DMS153 (cell line): Measurements from ENCODE around the gene TBC1D5.
A peak's percentile ranks its signal among the peaks of the same experiment; 100 is the strongest.
"Not testable (repeated sequence)": the region's sequence is repeated elsewhere in the genome, so short reads cannot be mapped to it uniquely, and the experiment has no call there.

Experiments
- DNase-seq: peaks from one replicate; lab custom pipeline; 2025; lab: John Stamatoyannopoulos, UW

The TBC1D5 gene

GRCh38 chr3:17747890-17748247 is 5.4 kb upstream of the TBC1D5 start:
- no peak for DNase-seq

DNA sequence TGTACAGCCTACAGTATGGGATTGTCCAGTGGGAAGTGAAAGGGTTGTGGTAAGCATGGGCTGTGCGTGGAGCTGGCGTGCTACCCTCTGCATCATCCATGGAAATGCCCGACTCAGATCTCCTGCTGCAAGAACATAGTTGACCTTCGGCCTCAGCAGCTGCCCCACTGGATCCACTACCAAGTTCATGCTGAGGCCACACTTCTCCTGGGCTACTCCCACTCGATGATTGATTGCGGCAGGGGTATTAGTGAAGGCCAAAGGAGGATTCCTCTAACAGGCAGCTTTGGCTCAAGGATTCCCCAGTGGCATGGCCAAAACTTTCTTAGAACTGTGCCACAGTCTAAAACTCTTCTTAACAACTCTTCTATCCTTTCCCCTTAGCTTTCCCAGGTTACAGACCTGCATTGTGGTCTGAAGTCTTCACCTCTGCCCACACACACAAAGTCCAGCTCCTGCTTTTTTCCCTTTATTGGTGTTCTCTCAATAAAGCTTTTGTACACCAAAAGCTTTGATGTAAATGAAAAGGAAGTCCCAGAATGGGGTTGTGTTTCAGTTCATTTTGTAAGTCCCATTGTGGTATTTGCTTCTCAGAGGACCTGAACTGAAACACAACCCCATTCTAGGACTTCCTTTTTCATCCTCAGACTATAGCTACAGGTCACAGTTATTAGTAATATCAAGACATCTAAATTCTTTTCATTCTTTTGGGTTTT is 4.9 kb upstream of the TBC1D5 start:
- no peak for DNase-seq

DNA sequence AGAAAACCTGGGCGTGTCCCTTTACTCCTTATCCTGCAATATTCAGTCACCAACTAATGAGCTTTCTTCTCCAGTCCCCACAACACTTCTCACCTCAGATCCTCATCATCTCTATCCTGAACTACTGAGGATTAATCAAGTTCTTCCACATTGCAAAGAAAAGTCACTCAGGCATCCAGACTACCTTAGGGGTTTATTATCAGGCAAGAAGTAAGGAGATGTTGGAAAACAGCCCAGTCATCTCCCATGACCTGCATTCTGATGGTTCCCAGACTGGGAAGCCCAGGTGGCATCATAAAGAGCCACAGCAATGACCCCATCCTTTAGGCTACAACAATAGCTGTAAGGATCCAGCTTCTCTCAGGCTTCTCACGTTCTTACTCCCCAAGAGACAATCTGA is 3.5 kb upstream of the TBC1D5 start:
- no peak for DNase-seq

DNA sequence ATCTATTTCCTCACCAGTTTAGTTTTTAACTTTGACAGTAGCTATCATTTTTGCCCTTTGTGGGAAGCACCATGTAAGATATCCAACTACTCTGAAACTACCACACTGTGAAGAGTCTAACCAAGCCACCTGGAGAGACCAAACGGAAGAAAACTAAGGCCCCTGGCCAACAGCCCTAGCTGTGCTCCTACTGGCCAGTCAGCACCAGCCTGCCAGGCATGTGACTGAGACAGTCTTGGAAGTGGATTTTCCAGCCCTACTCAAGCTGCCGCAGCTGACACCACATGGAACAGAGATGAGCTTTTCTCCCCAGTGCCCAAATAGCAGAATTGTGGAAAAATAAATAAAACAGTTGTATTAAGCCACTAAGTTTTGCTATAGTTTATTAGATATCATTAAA is 2.9 kb upstream of the TBC1D5 start:
- no peak for DNase-seq

DNA sequence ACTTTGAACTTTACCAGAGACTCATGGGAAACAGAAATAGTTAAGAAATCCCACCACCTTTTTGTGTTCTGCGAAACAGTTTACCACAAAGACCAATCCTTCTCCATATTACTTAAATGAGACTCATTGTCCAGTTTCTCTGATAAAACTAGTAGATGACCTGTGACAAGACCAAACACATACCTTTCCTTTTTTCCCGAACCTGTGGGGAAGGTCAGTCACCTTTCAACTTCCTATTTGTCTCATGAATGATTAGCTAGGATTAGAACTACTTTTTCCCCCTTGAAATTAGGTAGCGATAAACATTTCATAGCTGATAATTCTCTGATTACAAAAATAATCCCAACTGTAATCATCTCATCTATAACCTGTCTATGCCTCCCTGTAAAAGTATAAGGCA is 2.3 kb upstream of the TBC1D5 start:
- DNase-seq: no peak

- no peak for DNase-seq
Measured at GRCh38 chr3:17743658-17743995, 1.2 kb upstream of the TBC1D5 start.

DNA sequence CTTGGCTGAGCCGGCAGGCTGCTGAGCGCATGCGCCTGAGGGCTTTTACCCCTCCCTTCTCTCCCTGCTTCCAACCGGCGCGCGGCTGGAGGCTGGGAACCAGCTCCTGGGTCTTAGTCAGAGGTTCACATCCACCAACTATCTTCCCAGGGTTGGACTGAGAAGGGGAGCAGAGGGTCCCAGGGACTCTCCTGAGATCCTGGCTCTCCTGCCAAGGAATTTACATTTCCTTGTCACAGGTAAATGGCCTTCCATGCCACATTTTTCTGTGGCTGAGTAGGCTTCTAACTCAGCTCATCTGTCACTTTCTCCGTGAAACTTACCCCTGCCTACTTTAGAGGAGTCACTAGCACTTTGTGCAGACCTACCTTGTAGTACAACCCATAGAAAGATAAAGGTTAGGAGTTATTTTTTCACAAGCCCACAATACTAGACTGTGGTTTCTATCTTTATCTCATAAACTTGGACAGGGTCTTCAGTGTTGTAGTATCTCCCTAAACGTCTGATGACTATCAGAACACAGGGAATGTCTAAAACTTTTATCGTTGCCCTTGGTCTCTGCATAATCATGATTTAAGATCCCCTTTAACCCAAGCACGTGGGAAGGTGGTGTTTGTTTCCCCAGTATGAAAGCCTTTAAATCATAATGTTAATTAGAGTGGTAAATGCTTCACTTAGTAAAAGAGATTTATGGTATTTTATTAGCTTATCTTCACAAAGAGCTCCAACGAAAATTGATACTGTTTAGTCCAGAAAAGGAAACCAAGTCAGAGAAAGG is 638 bp upstream of the TBC1D5 start:
- DNase-seq: no peak

DNA sequence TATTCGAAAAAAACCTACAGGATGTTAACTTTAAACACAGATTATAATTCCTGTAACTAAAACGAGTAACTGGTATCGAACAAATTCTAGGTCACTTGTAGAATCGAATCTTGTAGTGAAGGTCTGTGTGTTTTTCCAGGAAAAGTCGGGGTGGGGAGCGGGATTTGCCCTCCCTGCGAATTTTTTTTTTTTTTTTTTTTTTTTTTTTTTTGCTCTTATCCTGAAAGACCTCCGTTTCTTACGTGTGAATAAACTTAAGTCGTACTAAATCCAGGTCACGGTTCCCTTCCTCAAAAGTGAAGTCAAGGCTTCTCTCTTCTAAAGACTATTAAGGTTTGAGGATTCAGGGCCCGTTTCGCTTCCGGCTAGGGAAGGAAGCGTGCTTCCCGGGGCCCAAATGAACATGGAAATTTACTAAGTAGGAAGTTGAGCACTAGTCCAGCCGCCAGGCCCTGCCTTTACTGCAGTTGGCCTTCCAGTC is 770 bp downstream of the TBC1D5 start:
- no peak for DNase-seq

- no peak for DNase-seq
Measured at GRCh38 chr3:17740721-17741141, 1.7 kb downstream of the TBC1D5 start.

DNA sequence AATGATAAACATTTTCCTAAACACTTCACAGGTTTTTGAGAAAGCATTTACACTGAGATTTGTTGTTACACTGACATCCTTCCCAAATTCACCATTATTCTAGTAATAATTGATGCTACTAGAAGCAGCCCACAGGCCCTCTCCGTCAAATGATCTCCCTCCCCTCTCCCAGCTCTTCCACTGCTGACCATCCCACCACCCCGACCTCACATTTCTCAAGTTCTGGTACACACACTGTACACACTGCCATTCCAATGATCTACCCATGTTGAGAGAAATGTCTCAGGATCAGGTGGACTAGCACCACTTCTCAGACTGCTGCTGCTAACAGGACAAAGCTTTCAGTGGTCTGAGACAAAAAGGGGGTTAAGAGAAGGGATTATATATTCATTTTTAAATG is 3.5 kb downstream of the TBC1D5 start:
- no peak for DNase-seq

- no peak for DNase-seq
Measured at GRCh38 chr3:17738219-17738618, 4.2 kb downstream of the TBC1D5 start.

DNA sequence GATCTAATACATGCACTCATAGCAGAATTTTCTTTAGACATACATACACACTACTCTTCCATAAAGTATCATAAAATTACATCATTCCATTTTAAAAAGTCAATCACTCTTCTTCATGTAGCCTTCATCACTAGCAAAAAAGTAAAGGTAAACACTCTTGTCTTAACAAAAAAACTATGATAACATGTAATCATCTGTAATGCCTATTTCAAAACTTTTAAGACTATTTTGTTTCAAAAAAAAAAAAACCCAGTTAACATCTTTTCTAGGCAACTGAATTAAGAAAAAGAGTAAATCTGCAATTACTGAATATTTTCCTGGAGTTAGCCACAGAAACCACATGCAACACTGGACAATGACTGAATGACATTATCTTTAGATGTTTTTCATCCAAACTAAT is 4.8 kb downstream of the TBC1D5 start:
- no peak for DNase-seq

DNA sequence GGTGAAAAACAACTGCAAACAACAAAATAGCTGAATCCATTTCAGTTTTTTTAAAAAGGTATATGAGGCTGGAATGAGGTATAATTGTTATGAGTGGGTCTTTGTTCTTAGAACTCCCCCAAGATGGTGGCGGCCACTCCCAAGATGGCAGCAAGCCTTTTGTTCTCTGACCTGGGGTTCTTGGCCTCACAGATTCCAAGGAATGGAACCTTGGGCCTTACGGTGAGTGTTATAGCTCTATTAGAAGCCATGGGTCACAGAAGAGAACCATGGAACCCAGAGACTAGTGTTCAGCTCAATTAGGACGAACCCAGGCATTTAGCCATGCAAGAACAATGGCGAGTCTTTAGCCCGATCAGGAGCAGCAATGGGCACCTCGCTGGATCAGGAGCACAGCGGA is 7.1 kb downstream of the TBC1D5 start:
- not testable (repeated sequence) for DNase-seq

GRCh38 chr3:17733768-17734167 is 8.7 kb downstream of the TBC1D5 start:
- no peak for DNase-seq

DNA sequence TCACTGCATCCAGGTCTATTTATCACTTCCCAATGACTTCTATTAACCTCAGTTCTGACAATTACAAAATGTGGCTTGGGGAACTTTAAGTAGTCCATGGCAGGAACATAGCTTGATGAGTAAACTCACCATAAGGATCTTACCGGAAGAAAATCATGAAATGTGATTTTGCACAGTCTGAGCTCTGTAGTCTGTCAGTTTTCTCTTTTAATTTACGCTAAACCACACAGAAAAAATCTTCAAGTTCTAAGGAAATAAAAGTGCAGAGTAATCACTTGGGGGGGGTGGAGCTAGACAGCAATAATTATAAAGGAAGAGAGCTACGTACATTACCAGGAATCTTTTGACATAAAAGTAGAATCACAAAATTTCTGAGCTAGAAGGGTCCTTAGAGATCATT is 9.2 kb downstream of the TBC1D5 start:
- no peak for DNase-seq

DNA sequence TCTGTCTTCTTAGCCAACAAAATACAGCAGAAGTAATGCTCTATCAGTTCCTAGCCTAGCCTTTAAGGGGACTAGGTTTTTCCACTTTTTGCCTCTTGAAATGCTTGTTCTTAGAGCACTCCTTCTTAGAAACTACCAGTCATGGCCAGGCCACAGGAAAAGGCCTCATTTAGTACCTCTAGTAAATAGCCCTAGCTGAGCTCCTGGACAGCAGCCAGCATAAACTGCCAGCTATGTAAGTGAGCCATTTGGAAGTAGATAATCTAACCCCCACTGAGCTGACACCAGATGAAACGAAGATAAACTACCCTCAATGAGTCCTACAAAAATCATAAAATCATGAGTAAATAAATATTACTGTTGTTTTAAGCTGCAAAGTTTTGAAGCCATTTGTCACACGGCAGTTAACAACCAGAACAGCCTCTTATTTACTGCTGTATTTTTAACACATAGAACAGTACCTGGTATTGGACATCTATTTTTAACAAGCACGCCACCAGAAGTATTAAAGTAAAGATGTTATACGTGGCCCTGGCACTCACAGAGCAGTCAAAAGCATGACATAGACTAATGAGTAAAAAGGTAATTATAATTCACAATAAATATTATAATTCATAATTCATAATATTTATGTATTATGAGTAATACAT is 12.0 kb downstream of the TBC1D5 start:
- DNase-seq: peak; percentile 77

DNA sequence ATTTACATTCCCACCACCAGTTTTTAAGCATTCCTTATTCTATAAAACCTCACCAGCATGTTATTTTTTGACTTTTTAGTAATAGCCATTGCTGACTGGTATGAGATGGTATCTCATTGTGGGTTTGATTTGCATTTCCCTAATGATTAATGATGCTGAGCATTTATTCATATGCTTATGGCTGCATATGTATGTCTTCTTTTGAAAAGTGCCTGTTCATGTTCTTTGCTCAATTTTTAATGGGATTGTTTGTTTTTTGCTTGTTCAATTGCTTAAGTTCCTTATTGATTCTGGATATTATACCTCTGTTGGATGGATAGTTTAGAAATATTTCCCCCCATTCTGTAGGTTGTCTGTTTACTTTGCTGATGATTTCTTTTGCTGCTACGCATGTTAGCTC is 16.1 kb downstream of the TBC1D5 start:
- DNase-seq: no peak

DNA sequence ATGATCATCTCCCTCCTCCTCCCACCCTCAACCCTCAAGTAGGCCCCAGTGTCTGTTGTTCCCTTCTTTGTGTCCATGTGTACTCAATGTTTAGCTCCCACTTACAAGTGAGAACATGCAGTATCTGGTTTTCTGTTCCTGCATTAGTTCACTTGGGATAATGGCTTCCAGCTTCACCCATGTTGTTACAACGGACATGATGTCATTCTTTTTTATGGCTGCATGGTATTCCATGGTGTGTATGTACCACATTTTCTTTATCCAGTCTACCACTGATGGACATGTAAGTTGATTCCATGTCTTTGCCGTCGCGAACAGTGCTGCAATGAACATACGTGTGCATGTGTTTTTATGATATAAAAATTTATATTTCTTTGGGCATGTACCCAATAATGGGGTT is 16.6 kb downstream of the TBC1D5 start:
- not testable (repeated sequence) for DNase-seq

GRCh38 chr3:17724948-17725347 is 17.5 kb downstream of the TBC1D5 start:
- DNase-seq: no peak

DNA sequence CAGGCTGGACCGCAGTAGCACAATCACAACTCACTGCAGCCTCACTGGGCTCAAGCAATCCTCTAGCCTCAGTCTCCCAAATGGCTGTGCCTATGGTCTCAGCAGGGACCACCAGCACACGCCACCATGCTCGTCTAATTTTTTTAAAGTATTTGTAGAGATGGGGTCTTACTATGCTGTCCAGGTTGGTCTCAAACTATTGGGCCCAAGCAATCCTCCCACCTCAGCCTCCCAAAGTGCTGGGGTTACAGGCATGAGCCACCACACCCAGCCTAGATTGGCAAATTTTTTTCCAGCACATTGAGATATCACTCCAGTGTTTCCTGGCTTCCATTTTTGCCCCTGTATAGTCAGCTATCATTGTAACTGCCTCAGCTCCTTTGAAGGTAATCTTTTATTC is 18.3 kb downstream of the TBC1D5 start:
- no peak for DNase-seq

- no peak for DNase-seq
Measured at GRCh38 chr3:17717411-17717810, 25.0 kb downstream of the TBC1D5 start.

- no peak for DNase-seq
Measured at GRCh38 chr3:17714473-17714872, 28.0 kb downstream of the TBC1D5 start.

- DNase-seq: no peak
Measured at GRCh38 chr3:17709236-17709810, 33.1 kb downstream of the TBC1D5 start.
